Prostate gland (tissue), 2 donors: ENCODE data around the gene KCND2. TPM values are rescaled to one million over a fixed set of nuclear protein-coding genes. Genes with fewer than 3 reads are reported as not detected.
"Not testable (repeated sequence)": the region's sequence is repeated elsewhere in the genome, so short reads cannot be mapped to it uniquely, and the experiment has no call there.

Experiments used
- DNase-seq: peaks from one replicate; pipeline ENCODE4 v3.0.0-alpha.2; 2019; ENCODE audit warnings: low spot score
- H3K27ac ChIP-seq, 2 donors: fragments of 200-600 bp; sonication (generic); 2 replicates each; pipeline ENCODE4 v1.5.1; 2017 to 2019
- H3K27me3 ChIP-seq: fragments of 200-600 bp; sonication (generic); replicated peaks from 2 replicates; pipeline ENCODE4 v1.5.1; 2019; ENCODE audit not compliant: insufficient read depth
- H3K36me3 ChIP-seq, 2 donors: fragments of 200-600 bp; sonication (generic); 1 replicate in 1 of 2; 2 replicates in 1 of 2; pipeline versions ENCODE4 v1.5.1 to v1.8.1; 2017 to 2019
- H3K4me1 ChIP-seq: fragments of 200-600 bp; sonication (generic); replicated peaks from 2 replicates; pipeline ENCODE4 v1.5.1; 2019
- H3K4me3 ChIP-seq, 2 donors: fragments of 200-600 bp; sonication (generic); 2 replicates each; pipeline ENCODE4 v1.5.1; 2017 to 2019
- H3K9me3 ChIP-seq: fragments of 200-600 bp; sonication (generic); 2 replicates; pipeline ENCODE4 v1.5.1; 2017
- POLR2A ChIP-seq: fragments of 450-650 bp; IDR thresholded peaks from one replicate; pipeline ENCODE4 v1.6.1; 2016; ENCODE audit warnings: antibody characterized with exemption, mild to moderate bottlenecking
- POLR2AphosphoS5 ChIP-seq: sonication (generic); formaldehyde crosslinking; IDR thresholded peaks from one replicate; pipeline ENCODE4 v1.6.1; 2017; ENCODE audit warnings: antibody characterized with exemption
- WGBS: methylation state at CpG from one replicate; pipeline ENCODE4 v1.1.5; 2018; 5-methylcytosine and 5-hydroxymethylcytosine counted together
- intact Hi-C: fragments of 100-400 bp; cut with DNase I; formaldehyde crosslinking; loops from one replicate; pipeline ENCODE4 v1.14.2; 2022
- total RNA-seq, 2 donors: library from RNA; depleted of rRNA; stranded (reverse); fragments of >200 nt; gene quantifications; one replicate each; pipeline ENCODE4 v1.1.0, GENCODE V29; 2016
- TF ChIP-seq, protein P1 (sequence below), 4 experiments: fragments of 200-600 bp in 2 of 4; fragments of 450-650 bp in 2 of 4; sonication (generic) in 2 of 4; IDR thresholded peaks; 1 replicate in 3 of 4; 2 replicates in 1 of 4; pipeline ENCODE4 v1.5.1; 2016 to 2019; ENCODE audit warnings: antibody characterized with exemption in 4 of 4, mild to moderate bottlenecking in 2 of 4, moderate library complexity in 2 of 4

The KCND2 gene
- total RNA-seq, 2 donors from 2014 or later: 3.0 TPM; not detected in 1

DNA sequence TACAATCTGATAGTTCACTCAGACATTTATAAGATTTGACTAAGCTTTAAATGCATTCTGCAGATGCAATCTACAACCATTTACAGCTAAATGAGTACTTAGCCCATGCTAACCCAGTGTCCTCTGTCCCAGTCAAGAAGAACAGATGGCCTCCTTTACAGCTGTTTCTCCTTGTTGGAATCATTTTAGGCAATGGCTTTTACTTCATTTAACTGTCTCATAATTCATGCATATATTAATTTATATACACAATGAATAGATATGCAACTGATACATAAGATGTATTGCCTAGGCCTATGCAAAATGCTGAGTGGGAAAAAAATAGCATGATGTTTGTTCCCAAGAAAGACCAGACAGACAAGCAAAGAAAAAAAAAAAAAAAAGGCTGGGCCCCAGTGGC is 502.8 kb downstream of the KCND2 start:
- H3K27ac ChIP-seq: no peak overlapping the region
- no peaks in the 10 kb centered on the region for H3K9me3 ChIP-seq
- H3K4me3 ChIP-seq: no peak overlapping the region
- TF ChIP-seq, protein P1, sequence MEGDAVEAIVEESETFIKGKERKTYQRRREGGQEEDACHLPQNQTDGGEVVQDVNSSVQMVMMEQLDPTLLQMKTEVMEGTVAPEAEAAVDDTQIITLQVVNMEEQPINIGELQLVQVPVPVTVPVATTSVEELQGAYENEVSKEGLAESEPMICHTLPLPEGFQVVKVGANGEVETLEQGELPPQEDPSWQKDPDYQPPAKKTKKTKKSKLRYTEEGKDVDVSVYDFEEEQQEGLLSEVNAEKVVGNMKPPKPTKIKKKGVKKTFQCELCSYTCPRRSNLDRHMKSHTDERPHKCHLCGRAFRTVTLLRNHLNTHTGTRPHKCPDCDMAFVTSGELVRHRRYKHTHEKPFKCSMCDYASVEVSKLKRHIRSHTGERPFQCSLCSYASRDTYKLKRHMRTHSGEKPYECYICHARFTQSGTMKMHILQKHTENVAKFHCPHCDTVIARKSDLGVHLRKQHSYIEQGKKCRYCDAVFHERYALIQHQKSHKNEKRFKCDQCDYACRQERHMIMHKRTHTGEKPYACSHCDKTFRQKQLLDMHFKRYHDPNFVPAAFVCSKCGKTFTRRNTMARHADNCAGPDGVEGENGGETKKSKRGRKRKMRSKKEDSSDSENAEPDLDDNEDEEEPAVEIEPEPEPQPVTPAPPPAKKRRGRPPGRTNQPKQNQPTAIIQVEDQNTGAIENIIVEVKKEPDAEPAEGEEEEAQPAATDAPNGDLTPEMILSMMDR (IDR thresholded peaks at IDR 0.05): no peak
- no peak for TF ChIP-seq POLR2A
- no peak for TF ChIP-seq POLR2AphosphoS5
- H3K4me1 ChIP-seq: no peaks in the 10 kb centered on the region
- H3K36me3 ChIP-seq: no peaks in the 10 kb centered on the region
- intact Hi-C loops: no loop called here
- DNase-seq: no peak
- H3K27me3 ChIP-seq: no peaks in the 10 kb centered on the region

DNA sequence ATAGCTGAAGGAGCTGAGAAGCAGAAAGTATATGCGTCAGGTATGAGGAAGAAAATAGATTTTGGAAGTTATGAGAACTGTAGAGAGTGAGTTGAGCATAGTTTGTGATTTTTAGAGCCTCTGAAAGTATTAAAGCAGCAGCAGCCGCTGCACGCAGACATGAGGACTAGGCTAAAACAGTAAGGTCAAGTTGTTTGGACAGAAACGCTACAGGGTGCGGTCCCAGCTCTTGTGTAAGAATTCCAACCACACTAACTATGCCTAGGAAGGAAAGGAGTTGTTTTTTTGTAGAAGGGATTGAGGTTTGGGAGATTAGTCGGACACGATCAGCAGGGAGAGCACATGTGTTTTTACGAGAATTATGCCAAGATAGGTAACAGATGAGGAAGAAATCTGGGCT is 506.1 kb downstream of the KCND2 start:
- H3K36me3 ChIP-seq, intact Hi-C loops, H3K27ac ChIP-seq, H3K9me3 ChIP-seq, H3K4me3 ChIP-seq, DNase-seq, H3K27me3 ChIP-seq, H3K4me1 ChIP-seq: not testable (repeated sequence)
- 92% methylated on average over 8 of the region's 8 CpGs for WGBS

DNA sequence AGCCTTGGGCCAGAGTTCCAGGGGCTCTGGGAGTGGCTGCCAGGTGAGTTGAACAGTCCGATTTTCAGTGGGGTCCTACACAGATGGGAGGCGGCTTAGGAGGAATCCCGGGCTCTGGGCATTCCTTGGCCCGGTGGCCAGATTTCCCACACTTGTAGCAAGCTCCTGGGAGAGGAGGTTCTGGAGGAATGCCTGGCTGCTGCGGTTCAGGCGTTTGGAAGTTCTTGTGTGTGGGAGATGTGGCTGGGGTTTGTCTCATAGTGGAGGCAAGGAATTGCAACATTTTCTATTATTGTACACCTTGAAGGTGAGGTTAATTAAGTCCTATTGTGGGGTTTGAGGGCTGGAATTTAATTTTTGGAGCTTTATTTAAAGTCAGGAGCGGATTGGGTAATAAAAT is 507.5 kb downstream of the KCND2 start:
- H3K27ac ChIP-seq, H3K36me3 ChIP-seq, H3K27me3 ChIP-seq, intact Hi-C loops, H3K9me3 ChIP-seq, H3K4me3 ChIP-seq, DNase-seq, H3K4me1 ChIP-seq: not testable (repeated sequence)
- WGBS: 96% methylated on average over 7 of the region's 7 CpGs

DNA sequence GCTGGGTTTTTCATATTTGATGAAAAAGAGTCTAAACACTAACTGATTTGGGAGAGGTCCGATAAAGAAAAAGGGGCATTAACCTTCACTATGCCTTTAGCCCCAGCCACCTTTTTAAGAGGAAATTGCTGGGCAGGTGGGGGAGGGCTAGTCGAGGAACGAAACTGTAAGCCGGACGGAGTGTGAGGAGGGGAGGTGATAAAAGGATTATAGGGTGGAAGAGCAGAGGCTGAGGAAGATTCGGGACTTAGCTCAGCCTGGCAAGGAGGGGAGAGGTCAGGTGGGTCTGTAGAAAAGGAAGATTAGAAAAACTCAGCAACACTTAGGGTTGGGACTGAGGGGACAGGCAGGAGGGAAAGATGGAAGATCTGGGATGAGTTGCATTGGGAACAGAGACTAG is 508.0 kb downstream of the KCND2 start:
- no peaks in the 10 kb centered on the region for H3K9me3 ChIP-seq
- H3K4me3 ChIP-seq: no peak overlapping the region
- H3K36me3 ChIP-seq: no peaks in the 10 kb centered on the region
- no peak overlapping the region for H3K27ac ChIP-seq
- TF ChIP-seq POLR2A: no peak
- 86% methylated on average over 6 of the region's 6 CpGs for WGBS
- no peaks in the 10 kb centered on the region for H3K4me1 ChIP-seq
- no peaks in the 10 kb centered on the region for H3K27me3 ChIP-seq
- no peak for DNase-seq
- intact Hi-C loops: no loop called here

GRCh38 chr7:120781924-120782323 is 508.9 kb downstream of the KCND2 start:
- H3K4me3 ChIP-seq, intact Hi-C loops, H3K27ac ChIP-seq, H3K36me3 ChIP-seq, H3K4me1 ChIP-seq, H3K9me3 ChIP-seq, DNase-seq, H3K27me3 ChIP-seq: not testable (repeated sequence)
- 98% methylated on average over 10 of the region's 10 CpGs for WGBS

- TF ChIP-seq, protein P1 (IDR thresholded peaks at IDR 0.05): no peak
- no peak for TF ChIP-seq POLR2AphosphoS5
- Histone ChIP-seq H3K4me3 (no peak overlapping the region), H3K27me3 (no peaks in the 10 kb centered on the region), H3K36me3 (no peaks in the 10 kb centered on the region), H3K4me1 (no peaks in the 10 kb centered on the region), H3K27ac (no peak overlapping the region), H3K9me3 (no peaks in the 10 kb centered on the region)
- 82% methylated on average over 6 of the region's 6 CpGs for WGBS
- intact Hi-C loops: no loop called here
- no peak for DNase-seq
Measured at GRCh38 chr7:120783273-120783672, 510.3 kb downstream of the KCND2 start.

GRCh38 chr7:120783721-120784120 is 510.7 kb downstream of the KCND2 start:
- Histone ChIP-seq H3K4me1 (no peaks in the 10 kb centered on the region), H3K9me3 (no peaks in the 10 kb centered on the region), H3K4me3 (no peak overlapping the region), H3K27ac (no peak overlapping the region), H3K27me3 (no peaks in the 10 kb centered on the region), H3K36me3 (no peaks in the 10 kb centered on the region)
- 77% methylated on average over 5 of the region's 5 CpGs for WGBS
- no peak for DNase-seq
- intact Hi-C loops: no loop called here
- TF ChIP-seq, protein P1 (IDR thresholded peaks at IDR 0.05): no peak
- TF ChIP-seq POLR2AphosphoS5 (no peak), POLR2A (no peak)
